Panc1 (cell line): ENCODE measurements around the gene GON4L. TPM values are rescaled to one million over a fixed set of nuclear protein-coding genes. Genes with fewer than 3 reads are reported as not detected.

ENCODE experiments used
- ATAC-seq: fragments of 200-7000 bp; cut with Tn5 transposase; 2 replicates; pipeline ENCODE4 v1.9.1; 2020; ENCODE audit warnings: mild to moderate bottlenecking, moderate library complexity
- BruUV-seq: library from RNA; stranded (reverse); fragments of 400-500 nt; replicated peaks from 2 replicates; lab custom pipeline; 2021; lab: Mats Ljungman, UMichigan
- CTCF ChIA-PET: fragments of 300-600 bp; sonication (Branson Sonifier 250); formaldehyde crosslinking; loops from one replicate; lab custom pipeline; 2022; ENCODE audit warnings: antibody characterized with exemption; lab: Charles Lee
- POLR2A ChIA-PET: fragments of 300-600 bp; sonication (Branson Sonifier 250); formaldehyde crosslinking; loops from one replicate; lab custom pipeline; 2022; ENCODE audit warnings: antibody characterized with exemption; lab: Charles Lee
- DNase-seq: peaks from one replicate; pipeline ENCODE4 v3.0.0-alpha.2; 2010; ENCODE audit warnings: low read depth, low spot score
- H3K27ac ChIP-seq: 2 replicates; pipeline ENCODE4 v1.5.1; 2011; ENCODE audit warnings: mild to moderate bottlenecking, low read length, inconsistent platforms
- H3K27me3 ChIP-seq: fragments of 200-500 bp; sonication (Bioruptor generic); 2 replicates; pipeline ENCODE4 v1.6.0; 2014; ENCODE audit warnings: low read length, inconsistent platforms; ENCODE audit not compliant: control insufficient read depth, insufficient read depth
- H3K36me3 ChIP-seq: fragments of 200-500 bp; sonication (Bioruptor generic); 2 replicates; pipeline ENCODE4 v1.5.1; 2014; ENCODE audit warnings: inconsistent platforms, mild to moderate bottlenecking, low read length, moderate library complexity; ENCODE audit not compliant: control insufficient read depth, insufficient read depth
- H3K4me1 ChIP-seq: 2 replicates; pipeline ENCODE4 v1.5.1; 2011; ENCODE audit warnings: inconsistent platforms, mild to moderate bottlenecking, low read length, moderate library complexity; ENCODE audit not compliant: control insufficient read depth, insufficient read depth
- H3K4me3 ChIP-seq, 2 experiments: 2 replicates each; pipeline ENCODE4 v1.5.1; 2011 to 2012; ENCODE audit warnings: low read depth in 2 of 2, low read length in 2 of 2, mild to moderate bottlenecking in 2 of 2, inconsistent platforms in 1 of 2, moderate library complexity in 1 of 2
- H3K9me3 ChIP-seq: fragments of 200-500 bp; sonication (Bioruptor generic); 2 replicates; pipeline ENCODE4 v1.5.1; 2014; ENCODE audit warnings: low read depth, mild to moderate bottlenecking, inconsistent platforms, low read length, moderate library complexity; ENCODE audit not compliant: control insufficient read depth, insufficient read depth
- CTCF ChIP-seq: fragments of 450-650 bp; IDR thresholded peaks from 2 replicates; pipeline ENCODE4 v1.5.1; 2017; ENCODE audit warnings: mild to moderate bottlenecking
- POLR2AphosphoS5 ChIP-seq: IDR thresholded peaks from 2 replicates; pipeline ENCODE4 v1.6.1; 2012; ENCODE audit warnings: mild to moderate bottlenecking, low read depth, low read length, moderate library complexity
- REST ChIP-seq, 2 experiments: IDR thresholded peaks; 2 replicates each; pipeline ENCODE4 v1.6.1; 2011 to 2012; ENCODE audit warnings: low read depth in 2 of 2, control low read depth in 1 of 2, low read length in 1 of 2, mild to moderate bottlenecking in 1 of 2, moderate library complexity in 1 of 2; ENCODE audit not compliant: insufficient read depth in 1 of 2
- SIN3A ChIP-seq: IDR thresholded peaks from 2 replicates; pipeline ENCODE4 v1.6.1; 2012; ENCODE audit warnings: low read depth, mild to moderate bottlenecking, low read length, moderate library complexity, borderline replicate concordance; ENCODE audit not compliant: insufficient read depth
- TCF7L2 ChIP-seq: IDR thresholded peaks from 2 replicates; pipeline ENCODE4 v1.6.1; 2011; ENCODE audit warnings: mild to moderate bottlenecking, low read depth, low read length, inconsistent platforms
- in situ Hi-C: cut with HindIII; loops from 2 replicates; pipeline ENCODE4 v1.10.0; 2016; ENCODE audit warnings: low sequenced_read_pairs, low pct_unique_long_range_greater_than_20kb
- intact Hi-C: fragments of 100-400 bp; cut with micrococcal nuclease; formaldehyde crosslinking; loops from one replicate; pipeline ENCODE4 v1.10.0; 2022; ENCODE audit not compliant: unreplicated experiment
- total RNA-seq: library from RNA; stranded (reverse); gene quantifications from one replicate; pipeline ENCODE4 v1.2.1, GENCODE V29; 2021; ENCODE audit not compliant: unreplicated experiment

The GON4L gene
- total RNA-seq, 1 experiment from 2014 or later = 47.6 TPM

- intact Hi-C loops (no loop called here), in situ Hi-C loops (no loop called here)
- ChIA-PET POLR2A (no interaction called here), CTCF (no interaction called here)
- Histone ChIP-seq H3K9me3 (no peaks in the 10 kb centered on the region), H3K36me3 (peaks cover 25% of the 10 kb centered on the region), H3K4me1 (no peaks in the 10 kb centered on the region), H3K4me3 (no peak overlapping the region), H3K27ac (no peak overlapping the region), H3K27me3 (no peaks in the 10 kb centered on the region)
- no TSS peak for BruUV-seq
- DNase-seq (no peak), ATAC-seq (no peak)
- TF ChIP-seq REST (IDR thresholded peaks at IDR 0.05; ENCODE audit: insufficient read depth in 1 of 2, low read depth in 2 of 2, low read length in 1 of 2) (no peak), SIN3A (no peak), CTCF (no peak), TCF7L2 (no peak), POLR2AphosphoS5 (no peak)
Measured at GRCh38 chr1:155816351-155816750, 40.7 kb downstream of the GON4L start.

- Histone ChIP-seq H3K4me1 (no peaks in the 10 kb centered on the region), H3K36me3 (peaks cover 18% of the 10 kb centered on the region), H3K9me3 (no peaks in the 10 kb centered on the region), H3K4me3 (no peak overlapping the region), H3K27me3 (no peaks in the 10 kb centered on the region), H3K27ac (no peak overlapping the region)
- ChIA-PET CTCF (no interaction called here), POLR2A (no interaction called here)
- no TSS peak for BruUV-seq
- DNase-seq (no peak), ATAC-seq (no peak)
- TF ChIP-seq CTCF (no peak), TCF7L2 (no peak), REST (IDR thresholded peaks at IDR 0.05; ENCODE audit: insufficient read depth in 1 of 2, low read depth in 2 of 2, low read length in 1 of 2) (no peak), SIN3A (no peak), POLR2AphosphoS5 (no peak)
- in situ Hi-C loops = no loop called here
- intact Hi-C loops = no loop called here
Measured at GRCh38 chr1:155813672-155814071, 43.3 kb downstream of the GON4L start.
